CD4-positive, alpha-beta T cell (primary cell): ENCODE results near the gene NUP214. TPM values are rescaled to one million over a fixed set of nuclear protein-coding genes. Genes with fewer than 3 reads are reported as not detected.

Source experiments
- ATAC-seq: fragments of 200-7000 bp; cut with Tn5 transposase; one replicate; pipeline ENCODE4 v1.10.0; 2022; ENCODE audit warnings: mild to moderate bottlenecking; ENCODE audit not compliant: poor library complexity
- CTCF ChIA-PET: fragments of 350-600 bp; sonication (Branson Sonifier 250); formaldehyde crosslinking; loops from one replicate; lab custom pipeline; 2021; ENCODE audit warnings: antibody characterized with exemption, inconsistent platforms; lab: Charles Lee
- POLR2A ChIA-PET: fragments of 350-600 bp; sonication (Branson Sonifier 250); formaldehyde crosslinking; loops from one replicate; lab custom pipeline; 2021; ENCODE audit warnings: antibody characterized with exemption, inconsistent platforms; lab: Charles Lee
- DNase-seq, 14 experiments: peaks; one replicate each; pipeline ENCODE4 v3.0.0-alpha.2; 2013 to 2020; ENCODE audit warnings: mixed read lengths in 2 of 14
- H3K27ac ChIP-seq, 2 donors: one replicate each; pipeline versions ENCODE4 v1.5.1 to v1.7.0; 2013; ENCODE audit warnings: low read length in 2 of 2, low read depth in 1 of 2, mild to moderate bottlenecking in 1 of 2
- H3K27me3 ChIP-seq, 2 experiments: 1 replicate in 1 of 2; 2 replicates in 1 of 2; pipeline versions ENCODE4 v1.6.1 to v1.7.0; 2013; ENCODE audit warnings: low read length in 2 of 2, control low read depth in 1 of 2, mild to moderate bottlenecking in 1 of 2, moderate library complexity in 1 of 2; ENCODE audit not compliant: insufficient read depth in 2 of 2, control insufficient read depth in 1 of 2
- H3K36me3 ChIP-seq: one replicate; pipeline ENCODE4 v1.6.1; 2013; ENCODE audit warnings: low read length, control low read depth; ENCODE audit not compliant: insufficient read depth
- H3K4me1 ChIP-seq: one replicate; pipeline ENCODE4 v1.6.1; 2013; ENCODE audit warnings: low read length, control low read depth; ENCODE audit not compliant: insufficient read depth
- H3K4me3 ChIP-seq: one replicate; pipeline ENCODE4 v1.5.1; 2013; ENCODE audit warnings: mild to moderate bottlenecking, low read length, moderate library complexity
- H3K9me3 ChIP-seq, 2 experiments: 1 replicate in 1 of 2; 2 replicates in 1 of 2; pipeline versions ENCODE4 v1.6.1 to v1.7.0; 2013; ENCODE audit warnings: low read length in 2 of 2, mild to moderate bottlenecking in 2 of 2, control low read depth in 1 of 2, moderate library complexity in 1 of 2; ENCODE audit not compliant: control insufficient read depth in 1 of 2, insufficient read depth in 1 of 2
- H3K27ac Mint-ChIP-seq: one replicate; pipeline ENCODE4 v1.8.0; 2020; ENCODE audit warnings: mixed read lengths
- H3K27me3 Mint-ChIP-seq: one replicate; pipeline ENCODE4 v1.8.0; 2021; ENCODE audit warnings: mixed read lengths
- H3K36me3 Mint-ChIP-seq: one replicate; pipeline ENCODE4 v1.8.0; 2021; ENCODE audit warnings: low read depth, mixed read lengths
- H3K4me1 Mint-ChIP-seq: one replicate; pipeline ENCODE4 v1.8.0; 2021; ENCODE audit warnings: low read depth, mixed read lengths
- H3K4me3 Mint-ChIP-seq: one replicate; pipeline ENCODE4 v1.8.0; 2020; ENCODE audit warnings: mild to moderate bottlenecking, mixed read lengths
- H3K9me3 Mint-ChIP-seq: one replicate; pipeline ENCODE4 v1.8.0; 2020; ENCODE audit warnings: mixed read lengths
- CTCF ChIP-seq: fragments of 200-600 bp; IDR thresholded peaks from one replicate; pipeline ENCODE4 v1.8.0; 2022; ENCODE audit warnings: antibody characterized with exemption, mild to moderate bottlenecking
- intact Hi-C, 2 experiments: fragments of 100-400 bp; cut with DNase I in 1 of 2; cut with micrococcal nuclease in 1 of 2; formaldehyde crosslinking; loops; one replicate each; pipeline versions ENCODE4 v1.15.1 to v1.9.0; 2023 to 2025; cut with DNase I, micrococcal nuclease
- total RNA-seq, 174 experiments: library from RNA in 2 of 174; stranded (reverse) in 2 of 174; gene quantifications; one replicate each; pipeline ENCODE4 v1.2.3 and lab custom pipeline; 2021 to 2026

The NUP214 gene
- total RNA-seq, 2 experiments from 2014 or later, result 105 to 107 TPM

GRCh38 chr9:131119600-131119999, 5.8 kb upstream of the NUP214 start:
- ChIA-PET CTCF (no interaction called here), POLR2A (no interaction called here)
- ATAC-seq (no peak), DNase-seq (no peak)
- H3K27me3 Mint-ChIP-seq, result peaks cover 7% of the 10 kb centered on the region
- H3K4me1 ChIP-seq, result peaks cover 3% of the 10 kb centered on the region
- no peak overlapping the region for H3K4me3 Mint-ChIP-seq
- intact Hi-C loops, result no loop called here
- H3K36me3 Mint-ChIP-seq, result no peaks in the 10 kb centered on the region
- peaks cover 2 to 5% of the 10 kb centered on the region in 2 experiments for H3K27me3 ChIP-seq
- TF ChIP-seq CTCF, result no peak
- no peak overlapping the region for H3K4me3 ChIP-seq
- peaks cover under 1% of the 10 kb centered on the region for H3K4me1 Mint-ChIP-seq
- no peak overlapping the region for H3K27ac Mint-ChIP-seq
- H3K36me3 ChIP-seq, result no peaks in the 10 kb centered on the region
- no peaks in the 10 kb centered on the region for H3K9me3 ChIP-seq
- H3K9me3 Mint-ChIP-seq, result no peaks in the 10 kb centered on the region
- no peak overlapping the region for H3K27ac ChIP-seq

GRCh38 chr9:131120620-131121228, 4.7 kb upstream of the NUP214 start:
- H3K4me3 Mint-ChIP-seq, result no peak overlapping the region
- H3K9me3 ChIP-seq, result no peaks in the 10 kb centered on the region
- intact Hi-C loops, result loop anchor here in 1 of 2 experiments (5.0 to 10.0 kb wide), 4 partner anchors 426 to 1554 kb away; partner anchors contain the start of genes EXOSC2, FUBP3, GTF3C4 and TTF1
- no peak overlapping the region for H3K27ac Mint-ChIP-seq
- CTCF ChIA-PET, result no interaction called here
- no peaks in the 10 kb centered on the region for H3K36me3 ChIP-seq
- peaks cover 7% of the 10 kb centered on the region for H3K27me3 Mint-ChIP-seq
- TF ChIP-seq CTCF, result no peak
- H3K4me1 Mint-ChIP-seq, result peaks cover 11% of the 10 kb centered on the region
- peaks cover 9% of the 10 kb centered on the region for H3K4me1 ChIP-seq
- peaks cover 9% of the 10 kb centered on the region for H3K36me3 Mint-ChIP-seq
- DNase-seq, result no peak
- H3K27me3 ChIP-seq, result peaks cover 2 to 5% of the 10 kb centered on the region in 2 experiments
- no peak for ATAC-seq
- no peaks in the 10 kb centered on the region for H3K9me3 Mint-ChIP-seq
- no peak overlapping the region for H3K27ac ChIP-seq
- no peak overlapping the region for H3K4me3 ChIP-seq
- POLR2A ChIA-PET, result no interaction called here

GRCh38 chr9:131121346-131121745, 4.0 kb upstream of the NUP214 start:
- DNase-seq (no peak), ATAC-seq (no peak)
- peaks cover 15% of the 10 kb centered on the region for H3K36me3 Mint-ChIP-seq
- intact Hi-C loops, result loop anchor here in 1 of 2 experiments (5.0 to 10.0 kb wide), 4 partner anchors 427 to 1553 kb away; partner anchors contain the start of genes EXOSC2, FUBP3, GTF3C4 and TTF1
- H3K4me1 Mint-ChIP-seq, result peaks cover 18% of the 10 kb centered on the region
- H3K27me3 Mint-ChIP-seq, result peaks cover 7% of the 10 kb centered on the region
- no peak overlapping the region for H3K27ac Mint-ChIP-seq
- Histone ChIP-seq H3K36me3 (no peaks in the 10 kb centered on the region), H3K4me3 (no peak overlapping the region), H3K27me3 (peaks cover 2 to 5% of the 10 kb centered on the region in 2 experiments), H3K27ac (no peak overlapping the region), H3K4me1 (peaks cover 16% of the 10 kb centered on the region), H3K9me3 (no peaks in the 10 kb centered on the region)
- H3K9me3 Mint-ChIP-seq, result no peaks in the 10 kb centered on the region
- no peak overlapping the region for H3K4me3 Mint-ChIP-seq
- ChIA-PET CTCF (no interaction called here), POLR2A (no interaction called here)
- no peak for TF ChIP-seq CTCF
